Muscle layer of duodenum (tissue), 2 donors: ENCODE measurements around the gene CSRP1.
A peak's percentile ranks its signal among the peaks of the same experiment; 100 is the strongest.

ENCODE experiments used
- H3K27ac ChIP-seq: one replicate; pipeline ENCODE4 v1.7.0; 2013; ENCODE audit warnings: mild to moderate bottlenecking, low read length
- H3K27me3 ChIP-seq: one replicate; pipeline ENCODE4 v1.7.0; 2013; ENCODE audit warnings: low read depth, mild to moderate bottlenecking, control low read depth, low read length
- H3K36me3 ChIP-seq, 2 donors: one replicate each; pipeline ENCODE4 v1.7.0; 2013; ENCODE audit warnings: low read length in 2 of 2, control low read depth in 1 of 2, mild to moderate bottlenecking in 1 of 2; ENCODE audit not compliant: insufficient read depth in 2 of 2, control insufficient read depth in 1 of 2
- H3K4me1 ChIP-seq, 2 donors: one replicate each; pipeline ENCODE4 v1.7.0; 2013; ENCODE audit warnings: low read length in 2 of 2, mild to moderate bottlenecking in 2 of 2, control low read depth in 1 of 2, moderate library complexity in 1 of 2; ENCODE audit not compliant: insufficient read depth in 2 of 2, control insufficient read depth in 1 of 2
- H3K4me3 ChIP-seq, 2 donors: one replicate each; pipeline ENCODE4 v1.7.0; 2013; ENCODE audit warnings: low read length in 2 of 2, low read depth in 1 of 2, mild to moderate bottlenecking in 1 of 2
- H3K9me3 ChIP-seq, 2 donors: one replicate each; pipeline ENCODE4 v1.7.0; 2013; ENCODE audit warnings: low read length in 2 of 2, control low read depth in 1 of 2, mild to moderate bottlenecking in 1 of 2; ENCODE audit not compliant: control insufficient read depth in 1 of 2
- donor health status: healthy.

CSRP1 gene

DNA sequence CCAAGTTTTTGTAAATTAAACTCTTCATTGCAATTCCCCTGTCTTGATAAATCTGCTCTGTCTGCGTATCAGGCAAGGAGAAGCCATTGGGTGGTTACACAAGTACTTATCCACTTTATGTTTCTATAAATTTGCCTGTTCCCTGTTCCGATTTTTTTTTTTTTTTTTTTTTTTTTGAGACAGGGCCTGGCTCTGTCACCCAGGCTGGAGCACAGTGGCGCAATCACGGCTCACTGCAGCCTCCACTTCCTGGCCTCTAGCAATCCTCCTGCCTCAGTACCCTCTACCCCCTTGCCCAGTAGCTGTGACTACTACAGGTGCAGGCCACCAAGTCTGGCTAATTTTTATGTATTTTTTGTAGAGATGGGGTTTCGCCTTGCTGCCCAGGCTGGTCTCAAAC is 11.1 kb upstream of the CSRP1 start:
- H3K27me3 ChIP-seq = no peaks in the 10 kb centered on the region
- no peaks in the 10 kb centered on the region for H3K9me3 ChIP-seq
- H3K4me1 ChIP-seq = no peaks in the 10 kb centered on the region
- no peak overlapping the region for H3K4me3 ChIP-seq
- H3K36me3 ChIP-seq = no peaks in the 10 kb centered on the region
- H3K27ac ChIP-seq = no peak overlapping the region

- H3K36me3 ChIP-seq = no peaks in the 10 kb centered on the region
- H3K9me3 ChIP-seq = no peaks in the 10 kb centered on the region
- H3K4me1 ChIP-seq = peaks cover 2 to 3% of the 10 kb centered on the region in 2 donors
- no peaks in the 10 kb centered on the region for H3K27me3 ChIP-seq
- no peak overlapping the region for H3K4me3 ChIP-seq
- no peak overlapping the region for H3K27ac ChIP-seq
Observed at GRCh38 chr1:201517631-201518030, 10.7 kb upstream of the CSRP1 start.

DNA sequence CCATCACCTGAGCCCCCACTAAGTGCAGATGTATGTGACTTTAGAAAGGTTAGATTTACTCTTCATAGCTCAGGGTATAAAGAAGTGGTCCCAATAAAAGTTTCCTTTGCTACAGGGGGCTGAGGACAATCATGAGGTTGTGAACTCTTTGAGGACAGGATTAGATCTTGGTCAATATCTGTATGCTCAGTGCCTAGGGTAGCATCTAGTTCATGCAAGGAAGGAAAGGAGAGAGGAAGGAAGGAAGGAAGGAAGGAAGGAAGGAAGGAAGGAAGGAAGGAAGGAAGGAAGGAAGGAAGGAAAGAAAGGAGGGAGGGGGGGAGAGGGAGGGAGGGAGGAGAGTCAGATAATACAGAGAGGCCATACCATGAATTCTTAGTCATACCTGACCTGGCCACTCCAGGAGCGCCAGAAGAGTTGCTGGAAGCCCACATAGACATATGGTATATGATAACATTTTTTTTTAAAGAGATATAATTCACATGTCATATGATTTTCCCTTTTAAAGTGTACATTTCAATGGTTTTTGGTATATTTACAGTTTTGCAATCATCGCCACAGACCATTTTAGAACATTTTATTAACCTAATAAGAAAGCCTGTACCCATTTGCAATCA is 9.7 kb upstream of the CSRP1 start:
- Histone ChIP-seq H3K4me3 (no peak overlapping the region), H3K27ac (no peak overlapping the region), H3K9me3 (no peaks in the 10 kb centered on the region), H3K36me3 (no peaks in the 10 kb centered on the region), H3K27me3 (no peaks in the 10 kb centered on the region), H3K4me1 (peaks cover 4 to 13% of the 10 kb centered on the region in 2 donors)

DNA sequence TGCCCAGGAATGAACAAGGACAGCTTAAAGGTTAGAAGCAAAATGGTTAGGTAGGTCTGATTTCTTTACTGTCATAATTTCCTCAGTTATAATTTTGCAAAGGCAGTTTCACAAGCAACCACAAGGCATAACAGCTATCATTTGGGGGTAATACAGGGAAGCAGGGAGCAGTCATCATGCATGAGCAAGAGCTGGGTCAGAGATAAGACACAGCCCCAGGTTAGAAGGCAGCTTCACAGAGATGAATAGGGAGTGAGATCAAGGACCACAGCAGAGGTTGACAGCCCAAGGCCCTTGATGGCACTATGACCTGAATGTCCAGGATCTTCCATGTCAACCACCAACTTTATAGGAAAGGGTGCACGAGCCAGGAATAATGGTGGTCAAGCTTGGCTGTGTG is 9.0 kb upstream of the CSRP1 start:
- peaks cover 4 to 16% of the 10 kb centered on the region in 2 donors for H3K4me1 ChIP-seq
- no peaks in the 10 kb centered on the region for H3K36me3 ChIP-seq
- H3K27ac ChIP-seq = no peak overlapping the region
- H3K4me3 ChIP-seq = no peak overlapping the region
- H3K27me3 ChIP-seq = no peaks in the 10 kb centered on the region
- no peaks in the 10 kb centered on the region for H3K9me3 ChIP-seq

DNA sequence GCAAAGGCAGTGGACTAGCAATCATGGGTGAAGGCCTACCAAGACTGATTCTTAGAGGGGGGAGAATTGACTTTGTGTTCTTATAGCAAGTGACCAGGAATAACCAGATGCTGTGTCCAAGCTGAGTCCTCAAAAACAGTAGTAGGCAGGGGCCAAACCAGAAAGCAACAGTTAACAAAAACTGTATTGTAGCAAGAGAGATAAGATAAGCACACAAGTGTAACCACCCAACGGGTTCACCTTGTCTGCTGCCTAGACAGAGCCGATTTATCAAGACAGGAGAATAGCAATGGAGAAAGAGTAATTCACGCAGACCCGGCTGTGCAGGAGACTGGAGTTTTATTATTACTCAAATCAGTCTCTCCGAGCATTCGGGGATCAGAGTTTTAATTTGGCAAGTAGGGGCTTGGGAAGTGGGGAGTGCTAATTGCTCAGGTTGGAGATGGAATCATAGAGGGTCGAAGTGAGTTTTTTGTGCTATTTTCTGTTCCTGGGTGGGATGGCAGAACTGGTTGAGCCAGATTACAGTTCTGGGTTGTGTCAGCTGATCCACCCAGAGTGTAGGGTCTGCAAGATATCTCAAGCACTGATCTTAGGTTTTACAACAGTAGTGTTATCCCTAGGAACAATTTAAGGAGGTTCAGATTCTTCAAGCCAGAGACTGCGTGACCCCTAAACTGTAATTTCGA is 8.3 kb upstream of the CSRP1 start:
- H3K27me3 ChIP-seq = no peaks in the 10 kb centered on the region
- no peaks in the 10 kb centered on the region for H3K9me3 ChIP-seq
- peaks cover 4 to 16% of the 10 kb centered on the region in 2 donors for H3K4me1 ChIP-seq
- H3K27ac ChIP-seq = no peak overlapping the region
- no peaks in the 10 kb centered on the region for H3K36me3 ChIP-seq
- no peak overlapping the region for H3K4me3 ChIP-seq

DNA sequence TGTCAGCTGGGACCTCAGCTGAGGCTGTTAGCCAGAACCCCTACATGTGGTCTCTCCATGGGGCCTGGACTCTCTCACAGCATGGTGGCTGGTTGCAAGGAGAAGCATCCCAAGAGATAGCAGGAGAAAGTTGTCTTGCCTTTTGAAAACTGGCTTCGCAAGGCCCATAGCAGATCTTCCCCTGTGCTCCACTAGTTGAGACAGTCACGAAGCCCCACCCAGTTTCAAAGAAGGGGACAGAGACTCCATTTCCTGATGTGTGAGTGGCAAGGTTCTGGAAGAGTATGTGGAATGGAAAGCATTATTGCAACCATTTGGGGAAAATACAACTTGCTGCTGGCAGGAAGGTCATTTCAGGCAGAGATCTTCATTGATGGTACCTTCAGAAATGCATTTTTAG is 7.5 kb upstream of the CSRP1 start:
- H3K4me1 ChIP-seq = peaks cover 4 to 16% of the 10 kb centered on the region in 2 donors
- H3K9me3 ChIP-seq = no peaks in the 10 kb centered on the region
- no peak overlapping the region for H3K27ac ChIP-seq
- no peaks in the 10 kb centered on the region for H3K36me3 ChIP-seq
- H3K27me3 ChIP-seq = no peaks in the 10 kb centered on the region
- no peak overlapping the region for H3K4me3 ChIP-seq

DNA sequence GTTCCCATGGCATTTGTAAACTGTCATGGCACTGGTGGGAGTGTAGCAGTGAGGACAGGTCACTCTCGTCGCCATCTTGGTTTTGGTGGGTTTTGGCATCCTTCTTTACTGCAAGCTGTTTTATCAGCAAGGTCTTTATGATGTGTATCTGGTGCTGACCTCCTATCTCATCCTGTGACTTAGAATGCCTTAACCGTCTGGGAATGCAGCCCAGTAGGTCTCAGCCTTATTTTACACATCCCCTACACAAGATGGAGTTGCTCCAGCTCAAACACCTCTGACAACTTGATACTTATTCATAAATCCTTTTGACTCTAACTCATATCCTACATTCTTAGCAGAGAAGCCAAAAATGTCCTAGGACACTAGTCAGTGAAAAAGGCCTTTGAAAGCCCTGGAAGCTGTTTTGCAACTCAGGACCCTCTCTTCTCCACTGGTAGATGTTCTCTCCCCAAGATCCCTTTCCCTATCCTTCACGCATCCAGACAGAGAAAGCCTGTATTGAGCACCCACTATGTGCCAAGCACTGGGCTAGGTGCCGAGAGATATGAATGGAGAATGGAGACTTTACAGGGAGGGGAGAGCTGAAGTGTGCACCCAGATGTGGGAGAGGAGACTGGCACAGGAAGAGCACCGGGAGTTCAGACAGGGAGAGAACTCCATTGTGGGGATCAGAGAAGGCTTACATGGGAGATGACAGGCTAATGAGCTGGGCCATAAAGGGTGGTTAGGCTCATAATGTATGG is 6.7 kb upstream of the CSRP1 start:
- Histone ChIP-seq H3K27ac (no peak overlapping the region), H3K27me3 (no peaks in the 10 kb centered on the region), H3K4me3 (no peak overlapping the region), H3K4me1 (peaks cover 4 to 16% of the 10 kb centered on the region in 2 donors), H3K36me3 (no peaks in the 10 kb centered on the region), H3K9me3 (no peaks in the 10 kb centered on the region)

GRCh38 chr1:201511941-201512539 is 5.1 kb upstream of the CSRP1 start:
- Histone ChIP-seq H3K4me1 (peaks cover 12 to 22% of the 10 kb centered on the region in 2 donors), H3K9me3 (no peaks in the 10 kb centered on the region), H3K27ac (peak overlapping the region; percentile 5), H3K36me3 (no peaks in the 10 kb centered on the region), H3K27me3 (no peaks in the 10 kb centered on the region), H3K4me3 (no peak overlapping the region)

DNA sequence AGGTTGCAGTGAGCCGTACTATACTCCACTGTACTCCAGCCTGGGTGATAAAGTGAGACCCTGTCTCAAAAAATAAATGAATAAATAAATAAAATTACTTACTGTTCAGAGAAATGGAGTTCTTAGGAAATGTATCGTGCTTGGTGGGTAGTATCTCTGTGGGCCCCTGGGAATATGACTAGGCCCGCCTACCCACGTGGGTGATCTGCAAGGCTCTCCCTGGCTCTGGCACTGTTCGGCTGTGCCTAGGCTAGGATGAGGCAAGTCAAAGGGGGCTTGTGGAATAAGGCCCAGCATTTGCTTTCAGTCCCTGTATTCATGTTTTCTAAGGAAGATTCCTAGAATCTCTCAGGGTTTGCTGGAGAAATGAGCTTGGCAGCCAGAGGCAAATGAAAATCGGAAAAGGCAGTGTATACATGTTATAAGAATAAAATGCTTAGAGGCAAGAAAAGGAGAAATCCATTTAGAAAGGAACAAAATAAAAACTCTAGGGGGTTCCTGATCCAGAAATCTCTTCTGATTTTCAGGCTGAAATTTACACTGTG is 4.5 kb upstream of the CSRP1 start:
- H3K9me3 ChIP-seq = no peaks in the 10 kb centered on the region
- peaks cover 12 to 22% of the 10 kb centered on the region in 2 donors for H3K4me1 ChIP-seq
- no peaks in the 10 kb centered on the region for H3K27me3 ChIP-seq
- no peak overlapping the region for H3K4me3 ChIP-seq
- peak overlapping the region; percentile 5 for H3K27ac ChIP-seq
- no peaks in the 10 kb centered on the region for H3K36me3 ChIP-seq

DNA sequence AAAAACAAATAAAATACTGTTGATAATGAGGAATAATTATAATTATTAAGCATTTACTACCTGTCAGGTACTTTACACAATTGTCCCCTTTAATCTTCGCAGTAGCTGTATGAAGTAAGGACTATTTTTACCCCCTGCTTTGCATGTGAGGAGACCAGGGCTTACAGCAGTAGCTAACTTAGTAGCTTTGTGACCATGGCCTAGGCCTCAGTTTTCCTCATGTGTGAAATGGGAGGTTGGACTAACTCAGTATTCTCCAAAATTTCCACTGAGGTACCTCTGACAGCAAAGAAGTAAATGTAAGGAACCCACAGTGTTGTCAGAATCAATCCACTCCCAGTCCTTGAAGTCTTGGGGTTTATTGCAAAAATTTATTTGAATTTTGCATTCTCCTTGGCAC is 3.8 kb upstream of the CSRP1 start:
- Histone ChIP-seq H3K4me1 (peaks cover 14 to 22% of the 10 kb centered on the region in 2 donors), H3K4me3 (no peak overlapping the region), H3K27ac (no peak overlapping the region), H3K36me3 (no peaks in the 10 kb centered on the region), H3K27me3 (no peaks in the 10 kb centered on the region), H3K9me3 (no peaks in the 10 kb centered on the region)
